ENCODE measurements around the gene RPS4Y1. TPM values are rescaled to one million over a fixed set of nuclear protein-coding genes. Genes with fewer than 3 reads are reported as not detected.

Gene RPS4Y1
- total and polyA plus RNA-seq, 2 of the 8 experiments (the other 6 are each of a cell fraction or from before 2014, with no cell fraction given) = 259 to 790 TPM

GRCh38 chrY:2846791-2847190 is 5.4 kb downstream of the RPS4Y1 start:
- Histone ChIP-seq H3K9me3 (ENCODE audit: insufficient read depth in 2 of 2, low read depth in 1 of 2, low read length in 1 of 2) (no peaks in the 10 kb centered on the region), H3K14ac (ENCODE audit: insufficient read length) (no peak overlapping the region), H4K8ac (ENCODE audit: extremely low read depth, insufficient read depth, low read length) (no peak overlapping the region), H3K4me1 (replicated peaks in 1 of 4; ENCODE audit: control insufficient read depth in 3 of 4, insufficient read depth in 4 of 4, low read length in 3 of 4) (peaks cover 0 to 7% (median 2%) of the 10 kb centered on the region in 4 experiments; a peak in 3 of 7 replicates), H2AK5ac (ENCODE audit: low read depth, low read length) (no peak overlapping the region), H3K23me2 (ENCODE audit: low read depth, low read length) (0 out of 2 replicates have a peak, but pooled peaks cover 2% of the 10 kb centered on the region), H4K5ac (ENCODE audit: insufficient read length, low read depth, low read length) (no peak overlapping the region), H3K18ac (ENCODE audit: extremely low read depth, low read length) (no peak overlapping the region), H3K56ac (replicated peaks; ENCODE audit: insufficient read length, low read depth, low read length) (no peak overlapping the region), H2AFZ (ENCODE audit: low read length) (no peak overlapping the region), H3K36me3 (ENCODE audit: control insufficient read depth in 2 of 4, insufficient read depth in 4 of 4, low read length in 3 of 4) (peaks cover 23 to 89% (median 66%) of the 10 kb centered on the region in 4 experiments), H4K20me1 (replicated peaks in 1 of 2; ENCODE audit: control insufficient read depth in 1 of 2, insufficient read depth in 2 of 2, low read length in 2 of 2) (peaks cover 7 to 28% of the 10 kb centered on the region in 2 experiments), H3K4ac (replicated peaks; ENCODE audit: insufficient read length, low read depth, low read length) (no peak overlapping the region), H3K79me2 (ENCODE audit: control insufficient read depth in 1 of 2, insufficient read depth in 2 of 2, low read length in 2 of 2) (peaks cover 29 to 97% of the 10 kb centered on the region in 2 experiments), H3K4me3 (ENCODE audit: extremely low read depth in 1 of 4, insufficient read depth in 2 of 4, low read depth in 3 of 4, low read length in 4 of 4) (no peak overlapping the region), H2BK120ac (replicated peaks; ENCODE audit: low read depth, low read length) (no peak overlapping the region), H3K79me1 (ENCODE audit: low read depth, low read length) (no peaks in the 10 kb centered on the region; the same call in 1 of the 2 replicates), H3K9ac (replicated peaks in 1 of 4; ENCODE audit: extremely low read depth in 1 of 4, low read depth in 3 of 4, low read length in 3 of 4) (no peak overlapping the region), H3K4me2 (ENCODE audit: insufficient read depth in 1 of 2, low read depth in 2 of 2, low read length in 2 of 2) (no peak overlapping the region; a peak in 1 of 4 replicates), H2BK12ac (ENCODE audit: low read depth, low read length) (no peak overlapping the region), H3K27ac (ENCODE audit: low read depth, low read length) (no peak overlapping the region), H2BK5ac (ENCODE audit: low read depth, low read length) (no peak overlapping the region), H4K91ac (replicated peaks; ENCODE audit: insufficient read length, low read length) (no peak overlapping the region), H2BK20ac (ENCODE audit: low read length) (no peak overlapping the region), H3K23ac (ENCODE audit: insufficient read length) (no peak overlapping the region), H2BK15ac (ENCODE audit: low read length) (no peak overlapping the region), H3K27me3 (replicated peaks in 1 of 4; ENCODE audit: control insufficient read depth in 3 of 4, extremely low read depth in 1 of 4, insufficient read depth in 3 of 4, low read length in 3 of 4) (no peaks in the 10 kb centered on the region)
- CTCF ChIA-PET (ENCODE audit: partially characterized antibody) = no interaction called here
- DNase-seq (ENCODE audit: low read depth in 1 of 2, low spot score in 2 of 2) (no peak), FAIRE-seq (no peak)
- WGBS, 2 experiments (ENCODE audit: extremely low coverage in 1 of 2, insufficient coverage in 1 of 2, insufficient read length in 1 of 2, insufficient replicate concordance in 2 of 2, low coverage in 1 of 2, low lambda C conversion rate in 2 of 2, missing lambda C conversion rate in 1 of 2) = 86% methylated on average over 2 of the region's 4 CpGs; no CpG with 5 or more reads in 1 of the 2 experiments
- POLR2A ChIA-PET (ENCODE audit: partially characterized antibody) = interaction anchor here (1.1 to 1.8 kb wide), 2 partner anchors 12 to 21 kb away, joined by 3 to 6 read pairs; no protein-coding TSS in a partner anchor
- TF ChIP-seq GABPA (IDR thresholded peaks at IDR 0.05; ENCODE audit: borderline replicate concordance, insufficient read depth, low read length) = no peak
- no peak for TF ChIP-seq EP300 (IDR thresholded peaks at IDR 0.05; ENCODE audit: borderline replicate concordance in 1 of 2, low read depth in 2 of 2, low read length in 2 of 2)
- TF ChIP-seq BACH1 (IDR thresholded peaks at IDR 0.05; ENCODE audit: low read length) = no peak
- no peak for TF ChIP-seq HDAC6 (IDR thresholded peaks at IDR 0.05; ENCODE audit: low read depth, low read length)
- TF ChIP-seq, protein P1, sequence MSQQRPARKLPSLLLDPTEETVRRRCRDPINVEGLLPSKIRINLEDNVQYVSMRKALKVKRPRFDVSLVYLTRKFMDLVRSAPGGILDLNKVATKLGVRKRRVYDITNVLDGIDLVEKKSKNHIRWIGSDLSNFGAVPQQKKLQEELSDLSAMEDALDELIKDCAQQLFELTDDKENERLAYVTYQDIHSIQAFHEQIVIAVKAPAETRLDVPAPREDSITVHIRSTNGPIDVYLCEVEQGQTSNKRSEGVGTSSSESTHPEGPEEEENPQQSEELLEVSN (IDR thresholded peaks at IDR 0.05) = no peak
- TF ChIP-seq SRF (IDR thresholded peaks at IDR 0.05; ENCODE audit: low read depth, low read length) = no peak
- TF ChIP-seq RBBP5 (IDR thresholded peaks at IDR 0.05; ENCODE audit: borderline replicate concordance, low read depth, low read length) = no peak
- no peak for TF ChIP-seq CBX5 (IDR thresholded peaks at IDR 0.05; ENCODE audit: low read depth, low read length)
- no peak for TF ChIP-seq SIX5 (IDR thresholded peaks at IDR 0.05; ENCODE audit: low read depth, low read length)
- TF ChIP-seq RAD21 (IDR thresholded peaks at IDR 0.05 in 1 of 2, conservative IDR thresholded peaks at IDR 0.05 in 1 of 2; ENCODE audit: low read depth in 2 of 2, low read length in 2 of 2) = no peak
- TF ChIP-seq, protein P2, sequence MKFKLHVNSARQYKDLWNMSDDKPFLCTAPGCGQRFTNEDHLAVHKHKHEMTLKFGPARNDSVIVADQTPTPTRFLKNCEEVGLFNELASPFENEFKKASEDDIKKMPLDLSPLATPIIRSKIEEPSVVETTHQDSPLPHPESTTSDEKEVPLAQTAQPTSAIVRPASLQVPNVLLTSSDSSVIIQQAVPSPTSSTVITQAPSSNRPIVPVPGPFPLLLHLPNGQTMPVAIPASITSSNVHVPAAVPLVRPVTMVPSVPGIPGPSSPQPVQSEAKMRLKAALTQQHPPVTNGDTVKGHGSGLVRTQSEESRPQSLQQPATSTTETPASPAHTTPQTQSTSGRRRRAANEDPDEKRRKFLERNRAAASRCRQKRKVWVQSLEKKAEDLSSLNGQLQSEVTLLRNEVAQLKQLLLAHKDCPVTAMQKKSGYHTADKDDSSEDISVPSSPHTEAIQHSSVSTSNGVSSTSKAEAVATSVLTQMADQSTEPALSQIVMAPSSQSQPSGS (IDR thresholded peaks at IDR 0.05; ENCODE audit: low read length) = no peak

Data from H1 (cell line).